Measurements from ENCODE around the gene CAMKMT.

GRCh38 chr2:44392338-44392943, 30.7 kb downstream of the CAMKMT start:
- TF ChIP-seq CTCF (IDR thresholded peaks at IDR 0.05) (peak in 4 of 7 experiments; percentile 17 to 51 (median 32)), POLR2AphosphoS5 (IDR thresholded peaks at IDR 0.05) (no peak), POLR2A (IDR thresholded peaks at IDR 0.05) (no peak), EP300 (IDR thresholded peaks at IDR 0.05) (no peak)
